Stimulated activated memory B cell treated with anti-CD40 and anti-IgM and Interleukin-4, amounts not matched to agents 10 μg/mL and 1 μg/mL and 100 μg/mL, for 72 hours (primary cell): ENCODE data around the gene TMEM232.

Experiments
- ATAC-seq: fragments of 150-1000 bp; cut with Tn5 transposase; 2 replicates; pipeline ENCODE4 v1.10.0; 2021
- H3K27ac Mint-ChIP-seq: one replicate; pipeline ENCODE4 v1.8.0; 2022; ENCODE audit warnings: mild to moderate bottlenecking, mixed read lengths
- H3K27me3 Mint-ChIP-seq: one replicate; pipeline ENCODE4 v1.8.0; 2022; ENCODE audit warnings: mixed read lengths
- H3K36me3 Mint-ChIP-seq: one replicate; pipeline ENCODE4 v1.8.0; 2022; ENCODE audit warnings: mixed read lengths
- H3K4me1 Mint-ChIP-seq: one replicate; pipeline ENCODE4 v1.8.0; 2022; ENCODE audit warnings: mixed read lengths
- H3K4me3 Mint-ChIP-seq: one replicate; pipeline ENCODE4 v1.8.0; 2022; ENCODE audit warnings: mild to moderate bottlenecking, moderate library complexity, mixed read lengths
- H3K9me3 Mint-ChIP-seq: one replicate; pipeline ENCODE4 v1.8.0; 2022; ENCODE audit warnings: mixed read lengths

The TMEM232 gene

DNA sequence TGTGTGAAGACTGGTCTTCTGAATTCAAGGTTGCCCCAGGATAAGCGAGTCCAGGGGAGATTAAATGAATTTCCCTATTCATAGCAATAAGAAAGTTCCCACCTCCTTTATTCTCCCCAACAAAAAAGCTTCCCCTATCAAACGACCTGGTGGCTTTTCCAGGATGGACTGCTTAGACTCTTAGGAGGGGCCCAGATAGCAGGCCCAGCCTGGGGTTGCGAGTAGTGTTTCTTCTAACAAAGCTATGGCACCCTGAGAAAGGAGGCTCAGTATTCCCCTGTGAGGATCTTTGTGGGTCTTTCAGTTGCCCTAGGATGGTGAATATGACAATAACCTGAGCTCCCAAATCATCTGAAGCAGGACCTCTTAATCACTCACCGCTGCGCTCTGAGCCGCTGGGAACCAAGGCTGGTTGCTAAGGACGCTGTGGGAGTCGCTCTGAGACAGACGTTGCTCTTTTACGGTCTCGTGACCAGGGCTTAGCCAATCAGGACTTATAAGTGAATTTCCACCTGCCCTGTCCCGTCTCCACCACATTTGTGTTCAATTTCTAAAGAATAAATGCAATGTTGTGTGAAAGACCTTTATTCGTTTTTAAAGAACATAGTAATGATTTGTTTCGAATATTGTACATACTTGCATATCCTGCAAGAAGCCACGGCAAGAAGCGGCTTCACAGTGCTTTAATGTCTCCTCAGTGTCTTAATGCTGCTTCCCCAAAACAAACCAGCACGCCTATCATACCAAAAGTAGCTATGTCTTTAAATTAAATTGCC is at the start of gene TMEM232:
TMEM232 (minus strand) TSS at position 423 of the 776 bp plus-strand sequence. CDS start 59,319 bp downstream, outside the sequence.
- ATAC-seq: peak; percentile 90
- Mint-ChIP-seq H3K27ac (no peak within 1 kb of the TSS), H3K4me1 (no peaks in the 10 kb centered on the region), H3K27me3 (no peaks in the 10 kb centered on the region), H3K36me3 (no peaks in the 10 kb centered on the region), H3K9me3 (no peaks in the 10 kb centered on the region), H3K4me3 (peak within 1 kb of the TSS; percentile 80)

DNA sequence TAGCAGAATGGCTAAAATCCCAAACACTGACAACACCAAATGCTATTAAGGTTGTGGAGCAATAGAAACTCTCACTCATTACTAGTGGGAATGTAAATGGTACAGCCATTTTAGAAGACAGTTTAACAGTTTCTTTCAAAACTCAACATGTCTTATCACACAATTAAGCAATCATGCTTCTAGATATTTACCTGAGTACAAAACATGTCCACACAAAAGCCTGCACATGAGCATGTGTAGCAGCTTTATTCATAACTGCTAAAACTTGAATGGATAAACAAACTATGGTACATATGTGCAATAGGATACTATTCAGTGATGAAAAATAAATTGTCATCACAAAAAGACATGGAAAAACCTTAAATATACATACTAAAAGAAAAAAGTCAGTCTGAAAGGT is 43.8 kb upstream of the TMEM232 start:
- Mint-ChIP-seq H3K9me3 (peaks cover under 1% of the 10 kb centered on the region), H3K27me3 (no peaks in the 10 kb centered on the region), H3K4me1 (no peaks in the 10 kb centered on the region), H3K27ac (no peak overlapping the region), H3K4me3 (no peak overlapping the region), H3K36me3 (no peaks in the 10 kb centered on the region)
- no peak for ATAC-seq

DNA sequence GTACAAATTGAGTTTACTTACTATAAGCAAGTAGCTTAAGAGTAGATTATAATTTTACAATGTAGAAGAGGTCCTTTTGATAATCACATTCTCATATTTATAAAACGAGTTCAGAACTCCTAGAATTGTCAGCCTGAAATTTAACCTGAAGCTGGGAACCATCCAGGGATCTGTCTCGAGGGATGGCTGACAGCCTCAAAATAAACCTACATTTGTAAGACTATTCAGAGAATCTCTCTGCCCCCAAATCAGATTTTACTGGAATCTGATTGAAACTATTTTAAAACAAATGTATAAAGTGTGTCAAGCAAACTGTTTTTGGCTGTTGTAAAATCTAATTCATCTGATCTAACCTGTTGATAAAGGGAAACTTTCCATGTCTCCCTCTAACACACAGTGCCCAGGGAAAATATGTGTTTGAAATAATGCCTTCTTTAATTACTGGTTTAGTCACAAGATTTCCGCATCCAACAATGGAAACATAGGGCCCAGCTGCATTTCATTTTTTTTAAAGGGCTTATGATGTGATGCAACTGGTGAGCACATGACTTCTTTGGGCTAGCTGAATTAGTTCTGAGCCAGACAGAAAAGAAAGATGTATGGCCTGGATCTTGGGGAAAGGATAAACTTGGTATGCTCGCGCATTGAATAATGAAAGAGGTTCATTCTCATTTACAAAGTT is 42.7 kb upstream of the TMEM232 start:
- H3K4me3 Mint-ChIP-seq: no peak overlapping the region
- no peak for ATAC-seq
- no peaks in the 10 kb centered on the region for H3K36me3 Mint-ChIP-seq
- H3K27ac Mint-ChIP-seq: no peak overlapping the region
- no peaks in the 10 kb centered on the region for H3K4me1 Mint-ChIP-seq
- no peaks in the 10 kb centered on the region for H3K9me3 Mint-ChIP-seq
- no peaks in the 10 kb centered on the region for H3K27me3 Mint-ChIP-seq

GRCh38 chr5:110768138-110768860 is 41.8 kb upstream of the TMEM232 start:
- Mint-ChIP-seq H3K36me3 (no peaks in the 10 kb centered on the region), H3K4me3 (no peak overlapping the region), H3K27ac (no peak overlapping the region), H3K27me3 (no peaks in the 10 kb centered on the region), H3K9me3 (no peaks in the 10 kb centered on the region), H3K4me1 (no peaks in the 10 kb centered on the region)
- peak; percentile 27 for ATAC-seq

- ATAC-seq: no peak
- Mint-ChIP-seq H3K36me3 (peaks cover 21% of the 10 kb centered on the region), H3K4me1 (peaks cover 4% of the 10 kb centered on the region), H3K9me3 (no peaks in the 10 kb centered on the region), H3K27me3 (no peaks in the 10 kb centered on the region), H3K27ac (no peak overlapping the region), H3K4me3 (no peak overlapping the region)
These were observed 33.7 kb upstream of the TMEM232 start for GRCh38 chr5:110760158-110760557.

GRCh38 chr5:110757118-110757729 is 30.8 kb upstream of the TMEM232 start:
- Mint-ChIP-seq H3K36me3 (peaks cover 34% of the 10 kb centered on the region), H3K27ac (no peak overlapping the region), H3K4me3 (no peak overlapping the region), H3K27me3 (no peaks in the 10 kb centered on the region), H3K4me1 (peaks cover 23% of the 10 kb centered on the region), H3K9me3 (no peaks in the 10 kb centered on the region)
- ATAC-seq: no peak

DNA sequence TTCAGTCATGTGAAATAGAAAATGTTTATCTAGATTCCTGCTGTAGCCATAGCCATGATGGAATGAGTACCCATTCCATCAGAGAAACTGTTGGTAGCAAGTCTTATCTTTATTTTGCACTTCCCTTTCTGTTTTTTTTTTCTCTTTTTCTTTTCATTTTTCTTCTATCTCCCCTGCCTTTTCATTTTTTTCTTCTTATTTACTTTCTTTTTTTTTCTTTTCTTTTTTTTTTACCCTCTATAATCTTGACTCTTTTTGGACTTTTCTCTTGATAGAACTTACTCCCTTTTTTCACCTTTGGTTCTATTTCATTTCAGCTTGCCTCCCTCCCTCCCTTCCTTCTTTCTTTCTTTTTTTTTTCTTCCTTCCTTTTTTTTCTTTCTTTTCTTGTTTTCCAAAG is 27.7 kb upstream of the TMEM232 start:
- peaks cover 44% of the 10 kb centered on the region for H3K36me3 Mint-ChIP-seq
- H3K4me1 Mint-ChIP-seq: peaks cover 39% of the 10 kb centered on the region
- H3K9me3 Mint-ChIP-seq: no peaks in the 10 kb centered on the region
- no peak for ATAC-seq
- no peaks in the 10 kb centered on the region for H3K27me3 Mint-ChIP-seq
- peak overlapping the region; percentile 53 for H3K27ac Mint-ChIP-seq
- no peak overlapping the region for H3K4me3 Mint-ChIP-seq

GRCh38 chr5:110753600-110753999 is 27.1 kb upstream of the TMEM232 start:
- no peaks in the 10 kb centered on the region for H3K27me3 Mint-ChIP-seq
- no peaks in the 10 kb centered on the region for H3K9me3 Mint-ChIP-seq
- no peak overlapping the region for H3K4me3 Mint-ChIP-seq
- H3K36me3 Mint-ChIP-seq: peaks cover 50% of the 10 kb centered on the region
- peak overlapping the region; percentile 53 for H3K27ac Mint-ChIP-seq
- peaks cover 45% of the 10 kb centered on the region for H3K4me1 Mint-ChIP-seq
- no peak for ATAC-seq

DNA sequence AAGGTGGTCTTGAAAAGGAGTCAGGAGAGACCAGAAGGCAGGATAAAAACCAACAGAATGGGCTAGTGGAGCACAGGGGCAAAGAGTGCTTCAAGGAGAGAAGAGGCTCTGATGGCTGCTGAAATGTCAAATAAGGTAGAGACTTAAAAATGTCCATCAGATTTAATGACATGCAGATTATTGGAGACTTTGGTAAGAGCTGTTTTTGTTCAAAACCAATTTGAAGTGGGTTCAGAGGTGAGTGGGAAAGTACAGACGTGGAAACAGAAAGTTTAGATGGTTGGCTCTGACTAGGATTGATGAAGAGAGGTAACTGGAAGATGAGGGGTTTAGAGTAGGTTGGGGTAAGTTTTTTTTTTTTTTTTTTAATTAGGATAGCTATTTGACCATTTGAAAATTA is 26.5 kb upstream of the TMEM232 start:
- H3K27ac Mint-ChIP-seq: peak overlapping the region; percentile 78
- H3K36me3 Mint-ChIP-seq: peaks cover 48% of the 10 kb centered on the region
- peak; percentile 37 for ATAC-seq
- H3K9me3 Mint-ChIP-seq: no peaks in the 10 kb centered on the region
- no peak overlapping the region for H3K4me3 Mint-ChIP-seq
- peaks cover 42% of the 10 kb centered on the region for H3K4me1 Mint-ChIP-seq
- H3K27me3 Mint-ChIP-seq: no peaks in the 10 kb centered on the region

- peaks cover 42% of the 10 kb centered on the region for H3K4me1 Mint-ChIP-seq
- H3K27ac Mint-ChIP-seq: peak overlapping the region; percentile 78
- H3K36me3 Mint-ChIP-seq: peaks cover 53% of the 10 kb centered on the region
- ATAC-seq: peak; percentile 98
- H3K4me3 Mint-ChIP-seq: peak overlapping the region; percentile 13
- no peaks in the 10 kb centered on the region for H3K9me3 Mint-ChIP-seq
- H3K27me3 Mint-ChIP-seq: no peaks in the 10 kb centered on the region
These were observed 25.7 kb upstream of the TMEM232 start for GRCh38 chr5:110751902-110752762.

- Mint-ChIP-seq H3K4me1 (peaks cover 20% of the 10 kb centered on the region), H3K9me3 (no peaks in the 10 kb centered on the region)
- peak; percentile 98 for ATAC-seq
These were observed 12.6 kb upstream of the TMEM232 start, which contains the start of gene SLC25A46 for GRCh38 chr5:110738812-110739651. Gene SLC25A46, plus strand, starts transcription at chr5:110739007. Its CDS starts 113 bp downstream, at chr5:110739120.

GRCh38 chr5:110738503-110738811 is 12.0 kb upstream of the TMEM232 start:
- no peaks in the 10 kb centered on the region for H3K36me3 Mint-ChIP-seq
- peak overlapping the region; percentile 82 for H3K27ac Mint-ChIP-seq
- H3K4me1 Mint-ChIP-seq: peaks cover 20% of the 10 kb centered on the region
- peak; percentile 80 for ATAC-seq
- no peaks in the 10 kb centered on the region for H3K27me3 Mint-ChIP-seq
- H3K4me3 Mint-ChIP-seq: peak overlapping the region; percentile 95
- no peaks in the 10 kb centered on the region for H3K9me3 Mint-ChIP-seq

More at GRCh38 chr5:110738812-110739651, 12.6 kb upstream of the TMEM232 start, which contains the start of gene SLC25A46:
- Mint-ChIP-seq H3K36me3 (no peaks in the 10 kb centered on the region), H3K27ac (peak within 1 kb of the TSS; percentile 82), H3K4me3 (peak within 1 kb of the TSS; percentile 95), H3K27me3 (no peaks in the 10 kb centered on the region)

GRCh38 chr5:110736753-110737152 is 10.3 kb upstream of the TMEM232 start:
- peaks cover 20% of the 10 kb centered on the region for H3K4me1 Mint-ChIP-seq
- H3K36me3 Mint-ChIP-seq: peaks cover 7% of the 10 kb centered on the region
- no peaks in the 10 kb centered on the region for H3K9me3 Mint-ChIP-seq
- ATAC-seq: no peak
- no peak overlapping the region for H3K27ac Mint-ChIP-seq
- no peaks in the 10 kb centered on the region for H3K27me3 Mint-ChIP-seq
- H3K4me3 Mint-ChIP-seq: peak overlapping the region; percentile 0

DNA sequence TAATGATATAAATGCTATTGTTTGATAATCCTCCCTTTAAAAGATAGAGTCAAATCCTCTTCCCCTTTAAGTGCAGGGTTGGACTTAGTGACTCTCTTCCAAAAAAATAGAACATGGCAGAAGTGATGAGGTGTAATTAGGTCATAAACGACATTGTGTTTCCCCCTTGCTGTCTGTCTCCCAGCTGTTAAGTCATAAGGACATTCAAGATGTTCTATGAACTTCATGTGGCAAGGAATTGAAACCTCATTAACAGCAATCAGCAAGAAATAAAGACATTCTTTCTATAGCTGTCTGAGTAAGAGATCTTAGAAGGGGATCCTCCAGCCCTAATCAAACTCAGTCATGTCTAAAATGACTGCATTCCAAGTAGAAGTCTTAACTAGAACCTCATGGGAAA is 9.1 kb upstream of the TMEM232 start:
- Mint-ChIP-seq H3K4me1 (peaks cover 16% of the 10 kb centered on the region), H3K4me3 (no peak overlapping the region), H3K27ac (no peak overlapping the region), H3K9me3 (no peaks in the 10 kb centered on the region), H3K36me3 (peaks cover 7% of the 10 kb centered on the region), H3K27me3 (no peaks in the 10 kb centered on the region)
- no peak for ATAC-seq
